T-helper 1 cell (primary cell): ENCODE measurements around the gene IRF5.

Experiments used
- DNase-seq, 5 donors: peaks; one replicate each; pipeline ENCODE4 v3.0.0-alpha.2; 2012 to 2020
- total RNA-seq, 4 donors: gene quantifications; one replicate each; lab custom pipeline; 2026; lab: John Stamatoyannopoulos, UW

The IRF5 gene
- total RNA-seq, result 5.2 to 15.8 (median 6.6) reads per million in 4 donors

- no peak for DNase-seq
Observed at GRCh38 chr7:128937647-128938543, at the start of gene IRF5. IRF5 (plus strand) TSS chr7:128937927; CDS start chr7:128942082, 4,155 bp downstream.

- DNase-seq, result no peak
Observed at GRCh38 chr7:128888039-128888755, 49.5 kb upstream of the IRF5 start.

GRCh38 chr7:128888756-128889095 is 49.0 kb upstream of the IRF5 start:
- no peak for DNase-seq

GRCh38 chr7:128889121-128889520 is 48.6 kb upstream of the IRF5 start:
- DNase-seq, result no peak

- DNase-seq, result no peak
Observed at GRCh38 chr7:128890306-128891109, 47.2 kb upstream of the IRF5 start.

GRCh38 chr7:128891110-128891941 is 46.4 kb upstream of the IRF5 start:
- DNase-seq, result no peak

- no peak for DNase-seq
Observed at GRCh38 chr7:128891942-128892269, 45.8 kb upstream of the IRF5 start.

- no peak for DNase-seq
Observed at GRCh38 chr7:128892521-128893250, 45.0 kb upstream of the IRF5 start.

- no peak for DNase-seq
Observed at GRCh38 chr7:128893251-128894100, 44.3 kb upstream of the IRF5 start.

GRCh38 chr7:128894101-128894440 is 43.7 kb upstream of the IRF5 start:
- DNase-seq, result no peak

- DNase-seq, result no peak
Observed at GRCh38 chr7:128895320-128895719, 42.4 kb upstream of the IRF5 start.

GRCh38 chr7:128899392-128899791 is 38.3 kb upstream of the IRF5 start:
- DNase-seq, result no peak

GRCh38 chr7:128900237-128900636 is 37.5 kb upstream of the IRF5 start:
- no peak for DNase-seq

GRCh38 chr7:128902761-128903585 is 34.8 kb upstream of the IRF5 start:
- no peak for DNase-seq

GRCh38 chr7:128903621-128904361 is 33.9 kb upstream of the IRF5 start:
- no peak for DNase-seq

- peak in 2 of 5 donors; percentile 33 to 52 for DNase-seq
Observed at GRCh38 chr7:128904381-128905197, 33.1 kb upstream of the IRF5 start.

- DNase-seq, result no peak
Observed at GRCh38 chr7:128906001-128906765, 31.5 kb upstream of the IRF5 start.
